ENCODE results near the gene TBC1D22A.

Gene TBC1D22A

DNA sequence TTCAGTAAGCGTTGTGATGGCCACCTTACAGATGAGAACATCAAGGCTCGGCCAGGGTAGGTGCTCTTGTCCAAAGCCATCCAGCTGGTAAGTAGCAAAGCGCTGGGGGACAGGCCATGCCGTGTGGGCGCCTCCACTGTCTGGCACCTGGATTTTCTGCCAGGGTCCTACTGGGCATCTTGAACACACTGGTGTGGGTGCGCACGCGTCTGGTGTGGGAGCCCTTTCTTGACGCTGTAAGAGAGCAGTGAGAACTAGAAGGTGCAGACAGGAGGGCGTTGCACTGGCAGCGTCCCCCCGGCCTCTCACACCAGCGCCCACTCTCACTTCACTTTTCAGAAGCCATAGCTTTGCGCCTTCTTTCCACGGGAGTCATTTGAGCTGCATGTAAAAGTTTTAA is 296.6 kb downstream of the TBC1D22A start:
- no peak for DNase-seq (ENCODE audit: low spot score)

DNA sequence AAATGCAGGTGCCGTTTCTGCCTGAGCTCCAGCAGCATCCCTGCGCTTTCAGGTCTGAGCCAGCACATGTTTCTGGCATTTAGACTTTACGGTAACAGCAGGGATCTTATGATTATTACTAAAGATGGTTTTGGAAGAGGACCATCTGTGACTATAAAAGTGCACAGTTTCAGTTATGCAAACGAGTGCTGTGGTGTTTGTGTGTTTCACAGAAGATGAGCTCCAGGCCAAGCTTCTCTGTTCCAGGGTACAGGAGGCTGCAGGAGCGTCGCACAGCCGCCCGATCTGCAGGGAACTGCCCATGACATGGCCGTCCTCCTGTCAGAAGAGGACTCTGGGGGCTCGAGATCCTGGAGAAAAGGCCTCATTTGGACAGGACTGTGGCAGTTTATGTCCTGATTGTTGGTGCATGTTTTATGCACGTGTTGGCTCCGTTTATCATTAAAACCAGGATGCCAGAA is 297.3 kb downstream of the TBC1D22A start:
- no peak for DNase-seq (ENCODE audit: low spot score)

DNA sequence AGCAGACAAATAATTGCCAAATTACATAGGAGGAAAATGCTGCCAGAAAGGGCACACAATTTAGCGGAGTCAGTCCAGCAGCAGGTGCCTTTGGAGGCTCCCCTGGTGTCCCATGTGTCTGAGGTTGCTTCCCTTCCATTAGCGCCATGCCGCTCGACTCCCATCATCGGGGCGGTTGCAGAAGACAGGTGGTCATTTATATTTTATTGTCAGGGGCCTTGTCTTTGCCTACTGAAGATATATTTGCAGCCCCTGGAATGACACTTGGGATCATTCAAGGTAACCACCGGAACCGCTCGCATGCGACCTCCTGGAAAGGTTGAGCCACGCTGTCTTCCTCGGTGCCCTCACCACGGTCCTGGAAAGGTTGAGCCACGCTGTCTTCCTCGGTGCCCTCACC is 298.3 kb downstream of the TBC1D22A start:
- DNase-seq (ENCODE audit: low spot score), result no peak

DNA sequence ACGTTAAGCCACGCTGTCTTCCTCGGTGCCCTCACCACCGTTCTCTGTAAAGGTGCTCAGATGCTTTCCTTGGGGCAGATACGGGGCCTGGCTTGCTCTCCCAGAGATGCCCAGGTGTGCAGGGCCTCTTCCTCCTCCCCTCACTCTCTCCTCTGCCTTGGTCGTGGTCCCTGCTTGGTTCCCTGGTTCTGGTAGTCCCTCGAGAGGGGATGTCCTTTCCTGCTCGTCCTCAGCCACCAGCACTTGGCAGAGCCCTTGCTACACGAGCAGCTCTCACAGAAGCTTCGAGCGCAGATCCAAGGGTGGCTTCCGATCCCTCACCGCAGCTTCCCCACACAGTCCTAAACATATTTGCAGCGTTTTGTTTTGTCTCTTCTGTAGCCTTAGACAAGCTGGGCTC is 298.8 kb downstream of the TBC1D22A start:
- no peak for DNase-seq (ENCODE audit: low spot score)

DNA sequence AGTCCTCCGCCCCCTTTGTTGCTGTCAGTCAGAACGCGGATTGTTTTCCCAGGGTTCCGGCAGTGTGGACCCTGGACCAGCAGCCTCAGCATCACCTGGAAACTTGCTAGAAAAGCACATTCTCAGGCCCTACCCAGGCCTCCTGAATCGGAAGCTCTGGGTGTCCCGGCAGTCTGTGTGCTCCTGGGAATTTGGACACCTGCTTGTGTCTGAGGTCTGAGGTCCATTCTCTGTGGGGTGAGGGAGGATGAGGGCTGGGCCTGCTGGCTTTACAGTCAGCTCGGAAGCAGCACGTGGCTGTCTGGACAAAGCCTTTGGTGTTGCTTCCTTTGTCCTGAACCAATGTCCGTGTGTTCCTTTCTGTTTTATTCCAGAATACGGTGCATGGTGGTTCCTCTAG is 299.7 kb downstream of the TBC1D22A start:
- DNase-seq (ENCODE audit: low spot score), result no peak

DNA sequence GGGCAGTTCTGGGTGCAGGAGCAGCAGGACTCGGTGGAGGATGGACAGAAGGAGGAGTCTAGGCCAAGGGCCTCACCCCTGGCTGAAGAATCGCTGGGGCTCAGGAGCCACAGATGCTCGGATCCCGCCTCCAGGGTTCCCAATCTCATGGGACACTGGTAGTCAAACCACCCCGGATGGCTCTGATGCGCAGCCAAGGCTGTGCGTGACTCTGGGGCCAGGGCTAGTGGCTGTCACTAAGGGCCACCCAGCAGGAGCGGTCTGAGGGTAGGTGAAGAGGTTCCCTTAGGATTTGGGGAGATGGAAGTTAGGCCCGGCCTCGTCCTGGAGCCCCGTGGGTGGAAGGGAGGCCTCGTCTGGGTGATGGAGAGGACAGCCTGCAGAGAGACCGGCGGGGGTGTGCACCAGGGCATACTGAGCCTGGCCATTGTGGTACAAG is 300.6 kb downstream of the TBC1D22A start:
- DNase-seq (ENCODE audit: low spot score), result no peak

DNA sequence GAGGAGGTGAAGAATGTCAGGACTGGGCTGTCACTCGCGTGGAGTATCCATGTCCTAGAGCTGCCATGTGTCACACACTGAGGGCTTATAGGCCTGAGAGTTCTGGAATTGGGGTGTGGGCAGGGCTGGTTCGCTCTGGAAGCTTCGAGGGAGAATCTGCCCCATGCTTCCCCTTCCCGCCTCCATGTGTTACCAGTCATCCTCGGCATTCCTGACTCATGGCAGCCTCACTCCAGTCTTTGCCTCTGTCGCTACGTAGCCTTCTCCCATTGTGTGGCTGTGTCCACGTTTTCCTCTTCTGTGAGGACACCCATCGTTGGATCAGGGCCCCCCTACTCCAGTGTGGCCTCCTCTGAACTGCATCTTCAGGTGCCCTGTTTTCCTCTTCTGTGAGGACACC is 301.2 kb downstream of the TBC1D22A start:
- DNase-seq (ENCODE audit: low spot score), result no peak

DNA sequence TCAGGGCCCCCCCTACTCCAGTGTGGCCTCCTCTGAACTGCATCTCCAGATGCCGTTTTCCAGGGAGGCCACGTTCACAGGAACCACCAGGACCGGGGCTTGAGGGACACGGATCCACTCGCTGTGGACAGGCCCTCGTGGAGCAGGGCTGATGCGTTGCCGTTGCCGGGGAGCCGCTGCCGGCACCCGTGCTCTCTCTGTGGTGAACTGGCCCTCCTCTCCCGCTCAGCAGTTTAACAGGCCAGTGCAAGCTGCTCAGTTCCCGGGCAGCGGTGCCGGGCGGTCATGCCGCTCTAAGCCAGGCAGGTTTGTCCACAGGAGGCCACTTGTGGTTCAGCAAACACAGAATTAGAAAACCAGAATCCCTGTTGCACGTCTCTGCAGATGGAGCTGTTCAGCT is 301.6 kb downstream of the TBC1D22A start:
- DNase-seq (ENCODE audit: low spot score), result no peak

DNA sequence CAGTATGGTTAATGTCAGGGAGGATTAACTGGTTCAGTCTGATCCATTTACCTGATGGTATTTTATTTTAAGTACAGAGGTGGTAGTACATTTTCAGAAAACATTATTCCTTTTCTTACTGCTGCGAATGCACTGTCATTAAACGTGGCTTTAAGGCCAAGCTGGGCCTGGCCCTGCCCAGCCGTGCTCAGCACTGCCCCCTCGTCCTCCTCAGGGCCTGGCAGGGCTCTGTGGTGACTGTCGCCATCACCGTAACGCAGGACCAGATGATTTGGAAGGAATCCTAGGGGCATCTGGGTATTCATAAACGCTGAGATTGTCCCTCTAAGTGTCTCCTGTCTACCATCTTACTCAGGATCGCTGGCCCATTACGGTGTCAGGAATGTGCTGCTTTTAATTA is 302.0 kb downstream of the TBC1D22A start:
- no peak for DNase-seq (ENCODE audit: low spot score)

DNA sequence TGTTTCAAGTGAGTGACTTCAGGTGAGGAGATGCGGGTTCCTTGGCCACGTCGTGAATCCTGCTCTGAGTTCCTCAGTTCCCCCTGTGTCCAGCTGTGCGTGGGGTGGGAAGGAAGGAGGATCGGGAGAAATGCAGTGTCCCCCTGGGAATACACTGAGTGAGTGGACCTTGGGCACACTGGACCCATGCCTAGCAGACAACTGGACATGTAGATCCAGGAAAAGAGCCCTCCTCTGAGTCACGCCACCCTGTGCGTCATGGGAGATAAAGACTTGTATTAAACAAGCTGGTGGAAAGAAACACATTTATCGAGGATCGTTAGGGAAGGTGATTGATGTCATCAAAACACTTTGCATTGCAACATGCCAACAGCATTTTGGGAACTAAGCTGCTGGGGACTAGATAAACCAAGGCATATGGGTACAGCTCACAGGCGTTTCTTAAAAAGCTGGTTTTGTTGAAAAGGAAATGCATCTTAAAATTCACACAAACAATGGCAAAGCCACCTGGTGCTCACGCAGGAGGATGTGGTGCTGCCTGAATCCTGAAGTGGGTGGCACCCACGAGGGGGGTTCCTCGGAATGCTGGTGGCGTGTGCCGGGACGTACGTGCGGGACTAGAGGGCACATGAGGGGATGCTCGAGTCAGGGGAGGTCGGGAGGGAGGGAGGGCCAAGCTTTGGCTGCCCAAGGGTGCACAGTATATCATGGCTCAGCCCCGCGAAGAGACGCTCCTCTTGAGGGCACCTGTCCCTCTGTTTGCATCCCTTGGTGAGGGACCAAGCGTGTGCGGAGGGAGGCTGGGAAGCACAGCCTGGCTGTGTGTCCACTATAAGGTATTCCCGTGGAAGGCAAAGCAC is 303.5 kb downstream of the TBC1D22A start:
- no peak for DNase-seq (ENCODE audit: low spot score)

DNA sequence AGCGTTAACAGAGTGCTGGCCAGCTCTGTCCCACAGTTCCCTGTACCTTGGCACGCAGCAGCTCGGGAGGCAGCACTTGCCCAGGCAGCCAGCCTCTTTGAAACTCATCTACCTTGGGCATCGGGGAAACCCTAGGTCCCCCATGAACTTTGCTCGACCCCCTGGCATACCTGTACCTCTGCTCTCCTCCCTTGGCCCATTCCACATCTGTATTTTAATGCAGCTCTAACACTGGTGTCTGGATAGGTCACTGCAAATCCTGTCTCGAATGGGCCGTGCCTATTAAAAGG is 304.1 kb downstream of the TBC1D22A start:
- no peak for DNase-seq (ENCODE audit: low spot score)

DNA sequence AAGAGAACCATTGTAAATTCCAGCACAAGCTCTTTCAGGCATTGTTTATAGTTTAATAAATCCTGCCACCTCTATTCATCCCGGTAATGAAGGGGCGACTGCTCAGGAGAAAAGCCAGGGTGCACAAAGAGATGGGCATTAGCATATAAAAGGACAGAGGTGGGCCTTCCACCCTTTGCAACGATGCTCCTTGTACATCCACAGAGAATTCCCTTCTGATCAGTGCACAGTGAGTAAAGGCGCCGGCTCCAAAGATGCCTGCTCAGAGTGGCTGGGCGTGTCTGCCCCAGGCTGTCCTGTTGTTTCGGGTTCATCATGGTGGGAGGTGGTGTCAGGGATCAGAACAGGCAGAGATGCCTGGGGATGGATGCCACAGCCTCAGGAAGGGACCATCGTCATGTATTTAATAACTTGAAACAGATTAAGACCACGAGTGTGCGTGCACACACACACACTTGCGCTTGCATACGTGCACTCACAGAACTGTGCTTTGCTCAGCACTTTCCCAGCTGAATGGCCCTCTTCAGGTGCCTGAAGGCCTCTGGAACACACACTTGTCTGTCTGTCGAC is 305.0 kb downstream of the TBC1D22A start:
- no peak for DNase-seq (ENCODE audit: low spot score)

DNA sequence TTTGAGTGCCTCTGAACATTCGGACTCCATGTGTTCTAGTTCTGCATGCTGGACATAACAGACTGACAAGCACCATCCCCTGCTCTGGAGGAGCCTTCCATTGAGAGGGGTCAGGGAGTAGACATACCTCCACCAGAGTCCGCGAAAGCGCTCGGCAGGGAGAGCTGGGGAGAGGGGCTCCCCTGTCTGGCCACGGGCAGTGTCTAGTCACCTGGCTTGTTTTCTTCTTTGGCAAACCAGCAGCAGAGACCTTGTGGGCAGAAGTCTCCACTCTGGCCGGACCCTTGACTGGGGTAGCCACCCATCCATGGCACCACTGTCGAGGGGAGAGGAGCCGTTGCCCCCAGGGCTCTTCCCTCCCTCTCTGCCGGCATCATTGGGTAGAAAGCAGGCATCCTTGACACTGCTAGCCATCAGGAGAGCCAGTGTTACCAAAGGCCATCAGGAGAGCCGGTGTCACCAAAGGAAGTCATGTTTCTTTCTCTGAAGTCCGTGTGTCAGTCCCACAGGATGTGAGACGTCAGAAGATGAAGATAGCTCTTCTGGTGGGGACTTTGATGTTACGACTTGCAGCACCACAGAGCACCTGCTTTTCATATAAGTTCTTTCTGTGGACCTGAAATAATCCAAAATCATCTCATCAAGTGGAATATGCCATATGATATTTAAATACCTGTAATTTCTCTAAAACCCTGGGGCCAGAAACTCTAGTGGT is 305.6 kb downstream of the TBC1D22A start:
- no peak for DNase-seq (ENCODE audit: low spot score)

DNA sequence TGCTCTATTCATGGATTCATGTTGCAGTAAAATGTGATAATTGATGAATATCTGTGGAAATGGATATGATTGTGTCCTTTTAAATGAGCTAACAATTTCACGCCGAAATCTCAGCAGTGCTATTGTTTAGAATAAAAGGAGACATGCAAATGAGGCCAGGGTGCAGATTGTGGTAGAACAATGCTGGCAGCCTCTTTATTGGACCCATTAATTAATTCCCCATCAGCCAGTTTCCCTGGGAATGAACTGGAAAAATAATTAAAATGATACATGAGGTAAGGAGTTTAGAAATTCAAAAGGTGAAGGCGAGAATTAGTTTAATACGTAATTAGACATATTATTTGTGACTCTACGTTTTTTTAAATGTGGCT is 306.2 kb downstream of the TBC1D22A start:
- no peak for DNase-seq (ENCODE audit: low spot score)

DNA sequence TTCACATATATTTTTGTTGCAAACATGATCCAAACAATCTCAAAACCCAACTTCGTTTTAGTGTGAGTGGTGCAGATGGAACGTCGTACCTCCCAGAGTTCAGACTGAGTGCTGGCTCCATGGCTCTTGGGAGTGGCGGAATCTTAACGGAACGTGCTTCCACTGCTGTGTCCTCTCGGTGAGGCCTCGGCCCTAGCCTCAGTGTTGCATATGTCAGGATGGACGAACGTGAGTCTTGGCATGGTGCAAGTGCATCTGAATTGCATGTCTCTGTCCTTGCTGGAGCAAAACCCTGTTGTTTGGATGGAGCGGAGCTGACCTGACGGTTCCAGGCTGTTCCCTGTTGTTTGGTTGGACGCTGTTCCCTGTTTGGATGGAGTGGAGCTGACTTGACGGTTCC is 306.8 kb downstream of the TBC1D22A start:
- no peak for DNase-seq (ENCODE audit: low spot score)

DNA sequence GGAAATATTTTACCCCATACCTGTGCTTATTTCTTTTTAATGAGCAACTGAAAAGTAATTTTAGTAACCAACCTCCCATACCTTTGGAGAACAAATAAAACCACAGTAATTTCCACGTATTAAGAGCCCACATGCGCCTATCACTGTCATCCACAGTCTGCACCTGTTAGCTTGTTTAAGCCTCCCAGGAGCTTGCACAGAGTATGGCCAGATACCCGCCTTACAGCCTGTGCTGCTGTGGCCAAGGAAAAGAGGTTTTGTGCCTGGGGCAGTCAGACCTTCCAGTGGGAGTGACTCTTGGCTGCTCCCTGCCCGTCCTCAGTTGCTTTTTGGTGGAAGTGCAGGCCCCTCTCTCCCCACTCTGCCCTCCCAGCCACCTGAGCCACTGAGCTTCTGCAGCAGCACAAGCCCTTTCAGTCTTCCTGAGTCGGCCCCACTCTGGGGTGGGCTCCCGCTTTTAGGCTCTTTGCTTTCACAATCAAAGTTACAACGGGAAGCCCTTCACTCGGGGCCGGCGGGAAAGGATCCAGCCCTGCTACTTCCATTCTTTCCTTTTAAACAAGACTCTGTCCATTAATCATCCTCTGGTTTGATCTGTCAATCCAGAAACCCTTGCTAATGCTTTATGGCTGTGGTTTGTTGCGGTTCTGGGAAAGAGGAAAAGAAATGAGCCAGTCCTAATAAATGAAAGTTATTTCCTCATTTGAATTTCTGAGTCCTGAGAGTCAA is 308.8 kb downstream of the TBC1D22A start:
- DNase-seq (ENCODE audit: low spot score), result no peak

DNA sequence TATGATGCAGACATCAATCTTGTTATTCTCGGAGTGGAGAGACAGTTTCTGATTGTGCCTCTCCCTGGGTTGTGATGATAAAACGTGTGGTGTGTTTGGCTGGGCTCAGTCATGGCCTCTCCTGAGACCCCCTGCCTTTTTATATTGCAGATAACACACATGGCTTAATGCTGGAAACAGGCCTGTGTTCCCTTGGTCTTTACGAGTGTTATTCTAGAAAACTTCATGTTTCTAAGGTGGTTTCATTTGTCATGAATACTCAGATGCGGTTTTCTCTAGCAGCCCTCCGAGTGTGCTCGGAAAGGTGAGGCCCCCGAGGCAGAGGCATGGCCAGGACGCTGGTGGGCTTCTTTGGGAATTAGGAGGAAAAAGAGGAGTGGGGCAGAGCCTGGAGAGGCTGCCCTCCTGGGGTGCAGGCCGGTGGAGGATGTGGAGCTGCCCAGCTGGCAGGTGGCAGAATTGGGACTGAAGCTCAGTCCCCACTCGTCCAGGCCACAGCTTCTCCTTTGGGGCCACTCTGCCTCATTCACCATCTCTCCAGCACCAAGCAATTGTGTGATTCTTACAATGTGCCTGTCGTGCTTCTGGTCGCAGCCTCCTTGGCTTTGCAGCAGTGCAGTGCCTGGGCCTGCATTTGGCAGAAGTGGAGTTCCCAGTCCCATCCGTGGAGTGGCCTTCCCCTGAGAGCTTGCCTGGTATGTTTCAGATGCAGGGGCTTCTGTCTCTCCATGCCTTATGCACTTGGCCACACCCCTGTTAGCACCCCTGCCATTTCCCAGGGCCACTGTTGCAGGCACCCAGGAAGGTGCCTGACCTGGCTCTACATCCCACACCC is 309.6 kb downstream of the TBC1D22A start:
- DNase-seq (ENCODE audit: low spot score), result no peak

DNA sequence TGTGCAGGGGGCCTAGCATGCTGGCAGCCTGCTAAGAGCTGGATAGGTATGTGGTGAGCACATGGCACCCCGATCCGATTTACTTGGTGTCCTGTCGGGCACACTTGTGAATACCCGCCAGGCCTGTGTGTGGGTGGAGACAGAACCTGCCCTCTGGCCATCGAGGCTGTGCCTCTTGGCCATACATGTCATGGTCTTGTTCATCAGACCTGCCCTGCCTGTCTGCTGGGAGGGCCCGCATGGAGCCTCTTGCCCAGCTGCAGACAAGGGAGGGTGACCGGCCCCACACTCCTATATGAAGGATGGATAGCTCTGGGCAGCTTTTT is 310.2 kb downstream of the TBC1D22A start:
- no peak for DNase-seq (ENCODE audit: low spot score)

DNA sequence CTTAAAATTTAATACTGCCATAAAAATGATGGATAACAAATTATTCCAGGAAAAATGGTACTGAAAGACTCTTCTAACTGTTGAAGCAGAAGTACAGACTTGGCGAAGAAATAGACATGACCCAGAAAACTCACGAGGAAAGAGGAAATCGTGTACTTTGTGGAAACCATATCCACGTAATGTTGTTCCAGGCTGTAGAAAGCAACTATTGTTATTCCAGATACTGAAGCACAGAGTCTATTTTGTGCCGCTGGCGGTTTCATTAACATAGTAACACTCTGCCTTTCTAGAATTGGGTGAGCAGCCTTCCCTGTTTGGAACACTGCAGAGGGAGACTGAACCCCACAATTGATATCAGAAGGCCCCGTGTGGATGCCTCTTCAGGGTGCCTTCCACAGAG is 310.6 kb downstream of the TBC1D22A start:
- peak; percentile 44 for DNase-seq (ENCODE audit: low spot score)

DNA sequence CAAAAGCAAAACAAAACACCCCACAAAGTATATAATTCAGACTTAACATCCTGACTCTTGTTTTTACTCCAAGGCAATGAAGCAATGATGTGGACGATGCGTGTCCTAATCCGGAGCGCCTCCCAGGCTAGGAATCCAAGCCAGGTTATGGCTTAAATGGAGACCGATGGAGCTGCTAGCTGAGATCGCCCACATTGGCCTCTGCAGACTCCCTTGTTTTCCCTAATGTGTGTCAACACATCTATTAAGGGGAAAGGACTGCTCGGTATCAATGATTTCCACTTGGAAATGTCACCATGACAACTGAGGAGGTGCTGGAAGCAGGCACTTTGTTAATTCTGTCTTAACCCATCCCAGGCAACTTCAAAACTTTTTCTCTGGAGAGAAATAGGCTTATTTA is 311.7 kb downstream of the TBC1D22A start:
- DNase-seq (ENCODE audit: low spot score), result no peak

DNA sequence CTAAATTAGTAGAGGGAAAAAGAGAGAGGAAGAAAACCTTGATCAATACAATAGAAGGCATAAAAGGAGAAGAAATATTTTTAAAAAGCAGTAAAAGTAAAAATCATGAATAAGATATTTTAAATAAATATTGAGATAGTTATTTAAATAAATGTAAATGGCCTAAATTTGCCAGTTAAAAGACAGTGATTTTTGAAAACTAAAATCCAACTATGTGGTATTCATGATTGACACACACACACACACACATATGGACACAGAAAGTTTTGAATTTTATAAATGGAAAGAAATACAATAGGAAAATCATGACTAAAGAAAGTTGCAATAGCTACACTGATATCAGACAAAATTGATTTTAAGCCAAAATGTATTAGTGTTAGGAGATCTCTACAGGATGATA is 313.1 kb downstream of the TBC1D22A start:
- DNase-seq (ENCODE audit: low spot score), result no peak

DNA sequence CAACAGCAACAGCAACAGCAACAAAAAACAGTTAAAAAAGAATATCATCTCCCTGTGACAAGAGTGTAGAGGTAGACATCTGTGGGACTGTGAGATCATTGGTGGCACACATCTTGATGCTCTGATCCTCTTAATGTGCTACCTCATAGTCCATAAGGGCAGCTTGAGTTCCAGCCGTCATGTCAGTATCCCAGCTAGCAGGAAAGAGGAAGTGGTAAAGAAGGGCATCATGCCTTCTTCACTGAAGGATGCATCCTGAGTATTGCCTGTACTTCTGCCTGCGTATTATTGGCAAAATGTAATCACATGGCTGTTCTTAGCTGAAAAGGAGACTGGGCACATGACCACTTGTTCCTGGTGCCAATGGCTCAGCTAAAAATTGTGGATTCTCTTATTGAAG is 314.3 kb downstream of the TBC1D22A start:
- no peak for DNase-seq (ENCODE audit: low spot score)

All from globus pallidus (tissue), 1 donor.